ENCODE measurements around the gene NEK1.
"Not testable (repeated sequence)": the region's sequence is repeated elsewhere in the genome, so short reads cannot be mapped to it uniquely, and the experiment has no call there.

NEK1 gene

DNA sequence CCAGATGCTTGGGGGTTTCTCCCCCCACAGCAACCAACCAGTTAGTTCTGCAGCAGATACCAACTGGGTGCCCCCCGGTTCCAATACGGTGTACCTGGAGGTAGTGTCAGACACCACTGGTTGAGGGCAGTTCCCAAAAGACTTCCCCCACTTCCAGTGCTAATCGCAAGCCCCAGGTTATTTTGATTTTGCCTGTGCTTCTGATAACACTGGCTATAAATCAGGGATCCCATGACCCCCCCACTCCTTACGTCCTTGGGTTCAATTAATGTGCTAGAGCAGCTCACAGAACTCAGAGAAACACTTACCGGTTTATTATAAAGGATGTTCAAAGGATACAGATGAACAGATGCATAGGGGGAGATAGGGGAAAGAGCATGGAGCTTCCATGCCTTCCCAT, 13.5 kb upstream of the NEK1 start:
- no peak overlapping the region for H3K9ac ChIP-seq (ENCODE audit: low read length)
- H3K27me3 ChIP-seq (ENCODE audit: control insufficient read depth, insufficient read depth, low read length): no peaks in the 10 kb centered on the region
- H3K9me3 ChIP-seq (ENCODE audit: control insufficient read depth, low read depth, low read length): no peaks in the 10 kb centered on the region
- no peak overlapping the region for H3K27ac ChIP-seq (ENCODE audit: low read length)
- H3K36me3 ChIP-seq (ENCODE audit: control insufficient read depth, low read depth, low read length): no peaks in the 10 kb centered on the region
- peaks cover 9% of the 10 kb centered on the region for H3K4me1 ChIP-seq (ENCODE audit: control insufficient read depth, low read depth, low read length)
- no peak overlapping the region for H3K4me3 ChIP-seq (ENCODE audit: low read length)

DNA sequence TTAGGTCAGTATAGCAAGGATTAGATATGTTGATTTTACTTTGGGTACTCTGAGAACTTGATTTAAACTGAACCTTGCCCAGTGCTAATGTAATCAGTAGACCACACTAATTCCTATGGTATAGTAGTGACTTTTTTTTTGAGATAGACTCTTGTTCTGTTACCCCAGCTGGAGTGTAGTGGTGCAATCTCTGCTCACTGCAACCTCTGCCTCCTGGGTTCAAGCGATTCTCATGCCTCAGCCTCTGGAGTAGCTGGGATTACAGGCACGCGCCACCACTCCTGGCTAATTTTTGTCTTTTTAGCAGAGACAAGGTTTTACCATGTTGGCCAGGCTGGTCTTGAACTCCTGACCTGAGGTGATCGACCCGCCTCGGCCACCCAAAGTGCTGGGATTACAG, 11.6 kb upstream of the NEK1 start:
- not testable (repeated sequence) for H3K4me1 ChIP-seq (ENCODE audit: control insufficient read depth, low read depth, low read length); H3K36me3 ChIP-seq (ENCODE audit: control insufficient read depth, low read depth, low read length); H3K27ac ChIP-seq (ENCODE audit: low read length)

DNA sequence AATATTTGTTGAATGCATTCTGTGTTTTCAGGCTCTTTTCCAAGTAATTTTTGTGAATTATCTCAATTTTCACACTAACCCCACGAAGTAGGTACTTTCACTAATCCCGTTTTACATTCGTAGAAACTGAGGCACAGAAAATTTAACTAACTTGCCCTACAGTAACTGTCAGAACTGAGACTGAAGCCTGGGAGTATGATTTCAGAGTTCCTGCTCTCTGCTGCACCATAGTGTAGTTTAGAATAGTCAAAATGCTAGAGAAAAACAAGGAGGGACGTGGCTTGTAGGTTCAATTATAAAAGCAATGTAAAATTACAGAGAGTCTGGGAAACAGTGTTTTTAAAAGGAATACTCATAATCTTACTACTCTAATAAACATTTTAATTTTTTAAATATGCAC, 10.2 kb upstream of the NEK1 start:
- H3K36me3 ChIP-seq (ENCODE audit: control insufficient read depth, low read depth, low read length): no peaks in the 10 kb centered on the region
- no peak overlapping the region for H3K27ac ChIP-seq (ENCODE audit: low read length)
- peaks cover 9% of the 10 kb centered on the region for H3K4me1 ChIP-seq (ENCODE audit: control insufficient read depth, low read depth, low read length)
- H3K27me3 ChIP-seq (ENCODE audit: control insufficient read depth, insufficient read depth, low read length): no peaks in the 10 kb centered on the region
- H3K9me3 ChIP-seq (ENCODE audit: control insufficient read depth, low read depth, low read length): no peaks in the 10 kb centered on the region
- H3K9ac ChIP-seq (ENCODE audit: low read length): no peak overlapping the region
- no peak overlapping the region for H3K4me3 ChIP-seq (ENCODE audit: low read length)

More for the DNA sequence above, 11.6 kb upstream of the NEK1 start:
- not testable (repeated sequence) for H3K9me3 ChIP-seq (ENCODE audit: control insufficient read depth, low read depth, low read length); H3K27me3 ChIP-seq (ENCODE audit: control insufficient read depth, insufficient read depth, low read length); H3K9ac ChIP-seq (ENCODE audit: low read length); H3K4me3 ChIP-seq (ENCODE audit: low read length)

DNA sequence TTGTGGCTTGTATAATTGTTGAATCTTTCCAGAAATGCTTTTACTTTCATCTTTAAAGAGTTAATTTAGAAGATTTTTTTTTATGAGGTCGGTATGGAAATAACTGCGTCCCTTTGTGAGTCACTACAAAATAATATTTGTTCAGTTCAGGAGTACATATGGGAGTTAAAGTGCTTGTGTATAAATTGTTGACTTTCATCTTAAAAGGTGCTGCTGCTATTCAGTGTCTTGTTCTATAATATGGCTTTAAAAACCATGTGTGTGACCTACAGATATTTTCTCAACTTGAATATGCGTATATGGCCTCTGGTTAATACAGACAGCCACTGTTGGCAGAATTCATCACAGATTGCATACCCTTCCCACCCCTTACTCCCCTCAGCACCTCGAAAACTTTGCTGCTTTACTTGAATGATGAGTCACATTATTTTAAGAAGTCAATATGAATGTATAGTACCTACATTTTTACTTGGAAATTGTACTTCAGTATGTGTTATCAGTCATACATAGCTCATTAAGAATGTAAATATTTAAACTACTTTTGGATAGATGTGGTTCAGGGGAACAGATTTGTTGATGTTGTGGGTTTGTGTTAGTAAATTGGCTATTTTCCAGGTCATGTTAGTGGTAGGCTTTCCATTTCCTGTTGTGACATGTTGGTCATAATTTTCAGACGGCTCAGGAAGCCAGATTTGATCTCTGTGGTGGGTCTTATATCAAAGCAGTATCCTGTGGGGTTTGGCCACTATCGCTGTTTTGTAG, 9.5 kb upstream of the NEK1 start:
- H3K4me1 ChIP-seq (ENCODE audit: control insufficient read depth, low read depth, low read length): peaks cover 9% of the 10 kb centered on the region
- peak overlapping the region; percentile 29 for H3K9ac ChIP-seq (ENCODE audit: low read length)
- H3K9me3 ChIP-seq (ENCODE audit: control insufficient read depth, low read depth, low read length): no peaks in the 10 kb centered on the region
- H3K27ac ChIP-seq (ENCODE audit: low read length): no peak overlapping the region
- no peaks in the 10 kb centered on the region for H3K36me3 ChIP-seq (ENCODE audit: control insufficient read depth, low read depth, low read length)
- no peaks in the 10 kb centered on the region for H3K27me3 ChIP-seq (ENCODE audit: control insufficient read depth, insufficient read depth, low read length)
- H3K4me3 ChIP-seq (ENCODE audit: low read length): peak overlapping the region; percentile 99

DNA sequence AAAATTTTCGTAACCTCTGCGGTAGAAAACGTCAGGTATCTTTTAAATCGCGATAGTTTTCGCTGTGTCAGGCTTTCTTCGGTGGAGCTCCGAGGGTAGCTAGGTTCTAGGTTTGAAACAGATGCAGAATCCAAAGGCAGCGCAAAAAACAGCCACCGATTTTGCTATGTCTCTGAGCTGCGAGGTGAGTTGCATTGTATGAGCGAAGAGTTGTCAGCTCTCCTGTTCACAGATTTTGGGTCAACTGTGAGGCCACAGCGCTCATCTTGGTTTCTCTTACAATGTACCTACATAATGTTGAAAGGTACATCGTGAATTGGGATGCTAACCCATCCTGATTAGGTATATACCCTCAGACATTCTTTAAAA, 8.5 kb upstream of the NEK1 start:
- Histone ChIP-seq H3K36me3 (ENCODE audit: control insufficient read depth, low read depth, low read length) (no peaks in the 10 kb centered on the region), H3K27me3 (ENCODE audit: control insufficient read depth, insufficient read depth, low read length) (no peaks in the 10 kb centered on the region), H3K9me3 (ENCODE audit: control insufficient read depth, low read depth, low read length) (no peaks in the 10 kb centered on the region), H3K4me1 (ENCODE audit: control insufficient read depth, low read depth, low read length) (peaks cover 9% of the 10 kb centered on the region), H3K27ac (ENCODE audit: low read length) (peak overlapping the region; percentile 86), H3K4me3 (ENCODE audit: low read length) (peak overlapping the region; percentile 99), H3K9ac (ENCODE audit: low read length) (peak overlapping the region; percentile 97)

DNA sequence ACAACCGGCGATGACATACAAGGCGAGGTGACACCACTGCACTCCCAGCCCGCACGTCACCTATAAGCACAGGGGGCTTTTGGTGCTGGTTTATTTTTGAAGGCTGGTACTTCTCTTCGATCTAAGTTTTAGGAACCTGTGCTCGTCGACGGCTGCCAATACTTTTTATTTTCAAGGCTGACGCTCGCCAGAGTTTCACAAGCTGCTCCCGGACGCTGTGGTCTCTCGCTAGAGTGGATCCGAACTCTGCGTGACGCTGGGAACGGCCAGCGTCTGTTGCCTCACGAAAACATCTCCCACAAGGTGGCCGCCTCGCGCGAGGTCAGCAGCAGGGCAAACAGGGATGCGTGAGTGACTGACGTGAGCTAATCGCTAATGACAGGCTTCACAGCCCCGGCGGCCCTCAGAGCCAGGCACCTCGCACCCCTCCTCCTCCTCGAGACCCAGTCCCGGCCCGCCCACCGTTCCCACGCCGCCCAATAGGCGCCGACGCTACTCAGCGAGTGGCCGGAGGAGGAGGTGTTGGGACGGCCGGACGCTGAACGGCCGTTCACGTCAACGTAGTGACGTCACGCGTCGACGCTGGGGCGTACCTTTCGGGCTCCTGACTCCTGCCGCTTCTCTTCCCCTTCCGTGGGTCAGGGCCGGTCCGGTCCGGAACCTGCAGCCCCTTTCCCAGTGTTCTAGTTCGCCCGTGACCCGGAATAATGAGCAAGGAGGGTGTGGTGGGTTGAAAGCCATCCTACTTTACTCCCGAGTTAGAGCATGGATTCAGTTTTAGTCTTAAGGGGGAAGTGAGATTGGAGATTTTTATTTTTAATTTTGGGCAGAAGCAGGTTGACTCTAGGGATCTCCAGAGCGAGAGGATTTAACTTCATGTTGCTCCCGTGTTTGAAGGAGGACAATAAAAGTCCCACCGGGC, 7.8 kb upstream of the NEK1 start, which contains the start of gene CLCN3:
Gene CLCN3, plus strand, starts transcription at position 621 of the 922 bp plus-strand sequence. CDS start 15,351 bp downstream, outside the sequence.
- H3K36me3 ChIP-seq (ENCODE audit: control insufficient read depth, low read depth, low read length): no peaks in the 10 kb centered on the region
- H3K4me1 ChIP-seq (ENCODE audit: control insufficient read depth, low read depth, low read length): peaks cover 9% of the 10 kb centered on the region
- peak within 1 kb of the TSS; percentile 86 for H3K27ac ChIP-seq (ENCODE audit: low read length)
- H3K9me3 ChIP-seq (ENCODE audit: control insufficient read depth, low read depth, low read length): no peaks in the 10 kb centered on the region
- no peaks in the 10 kb centered on the region for H3K27me3 ChIP-seq (ENCODE audit: control insufficient read depth, insufficient read depth, low read length)
- peak within 1 kb of the TSS; percentile 97 for H3K9ac ChIP-seq (ENCODE audit: low read length)
- H3K4me3 ChIP-seq (ENCODE audit: low read length): peak within 1 kb of the TSS; percentile 99

DNA sequence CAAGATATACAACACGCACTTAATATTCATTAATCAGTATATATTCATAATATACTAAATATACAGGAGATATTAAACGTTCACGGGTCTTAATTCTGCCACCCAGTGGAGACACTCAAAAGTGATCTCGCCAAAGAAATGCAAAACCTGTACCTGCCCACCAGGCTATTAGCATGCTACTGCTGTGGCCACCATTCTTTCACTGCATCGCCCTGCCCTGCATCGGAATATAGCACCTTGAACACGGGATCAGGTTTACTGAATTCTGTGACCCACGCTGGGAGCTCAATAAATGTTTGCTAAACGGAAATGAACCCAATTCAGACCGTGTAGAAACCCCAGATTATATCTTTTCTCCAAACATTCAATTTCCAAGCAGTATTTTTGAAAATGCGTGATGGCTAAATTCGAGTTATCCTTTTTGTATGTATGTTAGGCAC, 7.2 kb upstream of the NEK1 start:
- Histone ChIP-seq H3K9ac (ENCODE audit: low read length) (peak overlapping the region; percentile 50), H3K36me3 (ENCODE audit: control insufficient read depth, low read depth, low read length) (no peaks in the 10 kb centered on the region), H3K27me3 (ENCODE audit: control insufficient read depth, insufficient read depth, low read length) (no peaks in the 10 kb centered on the region), H3K4me1 (ENCODE audit: control insufficient read depth, low read depth, low read length) (peaks cover 9% of the 10 kb centered on the region), H3K9me3 (ENCODE audit: control insufficient read depth, low read depth, low read length) (no peaks in the 10 kb centered on the region), H3K4me3 (ENCODE audit: low read length) (peak overlapping the region; percentile 99), H3K27ac (ENCODE audit: low read length) (no peak overlapping the region)

DNA sequence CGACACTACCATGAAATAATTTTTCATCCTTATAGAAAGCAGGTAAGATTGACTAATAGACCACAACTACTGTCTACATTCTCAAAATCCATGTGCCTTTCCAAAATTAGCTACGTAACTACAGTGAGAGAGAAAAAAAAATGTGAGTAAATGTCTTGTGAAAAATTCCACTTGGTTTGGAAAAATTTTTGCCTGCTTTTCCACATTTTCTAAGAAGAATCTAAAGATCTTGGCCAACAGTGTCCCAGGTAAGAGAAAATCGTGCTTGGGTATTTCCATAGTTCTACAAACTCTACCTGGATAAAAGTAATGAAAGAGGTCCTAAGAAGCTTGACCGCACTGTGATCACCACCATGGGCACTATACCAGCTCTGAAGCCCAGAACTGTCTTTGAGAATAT, 6.6 kb upstream of the NEK1 start:
- no peaks in the 10 kb centered on the region for H3K27me3 ChIP-seq (ENCODE audit: control insufficient read depth, insufficient read depth, low read length)
- no peaks in the 10 kb centered on the region for H3K9me3 ChIP-seq (ENCODE audit: control insufficient read depth, low read depth, low read length)
- peaks cover 9% of the 10 kb centered on the region for H3K4me1 ChIP-seq (ENCODE audit: control insufficient read depth, low read depth, low read length)
- peak overlapping the region; percentile 99 for H3K4me3 ChIP-seq (ENCODE audit: low read length)
- no peak overlapping the region for H3K9ac ChIP-seq (ENCODE audit: low read length)
- H3K36me3 ChIP-seq (ENCODE audit: control insufficient read depth, low read depth, low read length): no peaks in the 10 kb centered on the region
- no peak overlapping the region for H3K27ac ChIP-seq (ENCODE audit: low read length)

DNA sequence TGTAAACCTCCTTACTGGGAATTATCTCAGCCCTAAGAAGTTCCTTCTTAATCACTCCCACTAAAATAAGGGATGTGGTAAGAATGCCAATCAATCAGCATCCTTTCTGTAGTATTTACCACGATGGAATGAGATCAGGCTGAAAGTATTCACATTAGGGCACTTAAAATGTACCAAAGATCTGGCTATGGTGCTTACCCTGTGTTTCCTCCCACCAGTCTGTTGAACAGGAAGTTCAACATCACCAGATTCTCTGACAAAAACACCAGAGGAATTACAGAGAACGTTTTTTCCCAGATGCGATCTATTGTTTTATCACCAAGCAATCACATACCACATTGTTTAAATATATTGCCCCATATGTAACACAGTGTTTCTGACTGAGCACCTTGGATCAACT, 5.9 kb upstream of the NEK1 start:
- Histone ChIP-seq H3K9me3 (ENCODE audit: control insufficient read depth, low read depth, low read length) (no peaks in the 10 kb centered on the region), H3K4me3 (ENCODE audit: low read length) (no peak overlapping the region), H3K9ac (ENCODE audit: low read length) (no peak overlapping the region), H3K27ac (ENCODE audit: low read length) (no peak overlapping the region), H3K27me3 (ENCODE audit: control insufficient read depth, insufficient read depth, low read length) (no peaks in the 10 kb centered on the region), H3K36me3 (ENCODE audit: control insufficient read depth, low read depth, low read length) (no peaks in the 10 kb centered on the region), H3K4me1 (ENCODE audit: control insufficient read depth, low read depth, low read length) (peaks cover 9% of the 10 kb centered on the region)

DNA sequence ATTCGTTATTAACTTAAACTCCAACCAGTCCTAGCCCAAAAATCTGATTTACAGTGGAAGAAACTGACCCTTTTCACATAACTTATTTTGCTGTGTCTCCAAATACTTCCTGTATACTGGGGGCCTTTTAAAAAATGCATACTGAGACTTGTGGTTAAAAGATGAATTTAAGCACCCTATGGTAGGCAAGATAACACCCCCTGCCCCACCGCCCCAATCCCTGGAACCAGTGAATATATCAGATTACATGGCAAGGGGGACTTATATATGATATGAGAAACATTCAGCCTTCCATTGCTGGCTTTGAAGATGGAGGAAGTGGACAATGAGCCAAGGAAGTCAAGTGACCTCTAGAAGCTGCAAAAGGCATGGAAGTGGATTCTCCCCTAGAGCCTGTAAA, 4.9 kb upstream of the NEK1 start:
- Histone ChIP-seq H3K36me3 (ENCODE audit: control insufficient read depth, low read depth, low read length) (no peaks in the 10 kb centered on the region), H3K9ac (ENCODE audit: low read length) (no peak overlapping the region), H3K4me3 (ENCODE audit: low read length) (no peak overlapping the region), H3K27ac (ENCODE audit: low read length) (no peak overlapping the region), H3K9me3 (ENCODE audit: control insufficient read depth, low read depth, low read length) (no peaks in the 10 kb centered on the region), H3K27me3 (ENCODE audit: control insufficient read depth, insufficient read depth, low read length) (no peaks in the 10 kb centered on the region), H3K4me1 (ENCODE audit: control insufficient read depth, low read depth, low read length) (peaks cover 9% of the 10 kb centered on the region)

DNA sequence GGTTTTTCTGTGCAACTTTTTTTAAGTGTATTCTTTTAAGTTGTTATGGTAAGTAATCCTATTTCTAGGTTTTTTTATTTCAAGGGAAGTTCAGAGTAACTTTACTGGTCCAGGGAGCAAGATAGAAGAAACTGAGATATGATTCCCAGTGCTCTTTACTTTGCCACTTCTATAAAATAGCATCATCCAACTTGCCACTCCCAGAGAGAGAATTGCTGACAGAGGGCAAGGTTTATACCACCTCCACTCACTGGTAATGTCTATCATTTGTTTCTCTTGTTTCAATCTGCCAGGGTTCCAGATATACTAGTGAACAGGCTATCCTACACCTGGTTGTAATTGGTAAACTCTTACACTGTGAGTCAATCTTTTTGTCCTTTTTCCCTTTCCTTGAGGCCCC, 4.5 kb upstream of the NEK1 start:
- Histone ChIP-seq H3K27me3 (ENCODE audit: control insufficient read depth, insufficient read depth, low read length) (no peaks in the 10 kb centered on the region), H3K36me3 (ENCODE audit: control insufficient read depth, low read depth, low read length) (no peaks in the 10 kb centered on the region), H3K9ac (ENCODE audit: low read length) (no peak overlapping the region), H3K9me3 (ENCODE audit: control insufficient read depth, low read depth, low read length) (no peaks in the 10 kb centered on the region), H3K4me3 (ENCODE audit: low read length) (no peak overlapping the region), H3K4me1 (ENCODE audit: control insufficient read depth, low read depth, low read length) (peaks cover 6% of the 10 kb centered on the region), H3K27ac (ENCODE audit: low read length) (no peak overlapping the region)
